KMS-11 (cell line): ENCODE results near the gene IL17RD.

Source experiments
- H2AFZ ChIP-seq: fragments of 200-600 bp; sonication (generic); 2 replicates; pipeline ENCODE4 v1.6.1; 2016; ENCODE audit warnings: antibody characterized with exemption, mixed run types, low read depth
- H3K27ac ChIP-seq: fragments of 200-600 bp; sonication (generic); 2 replicates; pipeline ENCODE4 v1.6.1; 2016; ENCODE audit warnings: mild to moderate bottlenecking, mixed run types
- H3K27me3 ChIP-seq: fragments of 200-600 bp; sonication (generic); 2 replicates; pipeline ENCODE4 v1.6.1; 2017; ENCODE audit warnings: mild to moderate bottlenecking, low read depth, mixed run types, moderate library complexity; ENCODE audit not compliant: insufficient read depth
- H3K36me3 ChIP-seq: fragments of 200-600 bp; sonication (generic); 2 replicates; pipeline ENCODE4 v1.6.1; 2017; ENCODE audit warnings: mild to moderate bottlenecking, mixed run types; ENCODE audit not compliant: insufficient read depth
- H3K4me1 ChIP-seq: fragments of 200-600 bp; sonication (generic); 2 replicates; pipeline ENCODE4 v1.6.1; 2016; ENCODE audit warnings: mild to moderate bottlenecking, low read depth, mixed run types; ENCODE audit not compliant: poor library complexity, severe bottlenecking
- H3K4me2 ChIP-seq: fragments of 200-600 bp; sonication (generic); 2 replicates; pipeline ENCODE4 v1.7.0; 2016; ENCODE audit warnings: mild to moderate bottlenecking, mixed run types
- H3K4me3 ChIP-seq: fragments of 200-600 bp; sonication (generic); IDR thresholded peaks from 2 replicates; pipeline ENCODE4 v1.6.1; 2017; ENCODE audit warnings: low read depth, low read length, mixed read lengths; ENCODE audit not compliant: insufficient read depth
- H3K79me2 ChIP-seq: fragments of 200-600 bp; sonication (generic); 2 replicates; pipeline ENCODE4 v1.6.1; 2016; ENCODE audit warnings: low read depth, mixed run types; ENCODE audit not compliant: insufficient read depth
- H3K9ac ChIP-seq: fragments of 200-600 bp; sonication (generic); 2 replicates; pipeline ENCODE4 v1.6.1; 2016; ENCODE audit warnings: mild to moderate bottlenecking, mixed run types
- H4K20me1 ChIP-seq: fragments of 200-600 bp; sonication (generic); 2 replicates; pipeline ENCODE4 v1.6.1; 2016; ENCODE audit warnings: mild to moderate bottlenecking, mixed run types; ENCODE audit not compliant: insufficient read depth
- TF ChIP-seq, protein P1 (sequence below): fragments of 200-600 bp; sonication (generic); conservative IDR thresholded peaks from 2 replicates; pipeline ENCODE4 v1.6.1; 2017; ENCODE audit warnings: low read depth, mild to moderate bottlenecking, antibody characterized with exemption, low read length, moderate library complexity, mixed read lengths

IL17RD gene

DNA sequence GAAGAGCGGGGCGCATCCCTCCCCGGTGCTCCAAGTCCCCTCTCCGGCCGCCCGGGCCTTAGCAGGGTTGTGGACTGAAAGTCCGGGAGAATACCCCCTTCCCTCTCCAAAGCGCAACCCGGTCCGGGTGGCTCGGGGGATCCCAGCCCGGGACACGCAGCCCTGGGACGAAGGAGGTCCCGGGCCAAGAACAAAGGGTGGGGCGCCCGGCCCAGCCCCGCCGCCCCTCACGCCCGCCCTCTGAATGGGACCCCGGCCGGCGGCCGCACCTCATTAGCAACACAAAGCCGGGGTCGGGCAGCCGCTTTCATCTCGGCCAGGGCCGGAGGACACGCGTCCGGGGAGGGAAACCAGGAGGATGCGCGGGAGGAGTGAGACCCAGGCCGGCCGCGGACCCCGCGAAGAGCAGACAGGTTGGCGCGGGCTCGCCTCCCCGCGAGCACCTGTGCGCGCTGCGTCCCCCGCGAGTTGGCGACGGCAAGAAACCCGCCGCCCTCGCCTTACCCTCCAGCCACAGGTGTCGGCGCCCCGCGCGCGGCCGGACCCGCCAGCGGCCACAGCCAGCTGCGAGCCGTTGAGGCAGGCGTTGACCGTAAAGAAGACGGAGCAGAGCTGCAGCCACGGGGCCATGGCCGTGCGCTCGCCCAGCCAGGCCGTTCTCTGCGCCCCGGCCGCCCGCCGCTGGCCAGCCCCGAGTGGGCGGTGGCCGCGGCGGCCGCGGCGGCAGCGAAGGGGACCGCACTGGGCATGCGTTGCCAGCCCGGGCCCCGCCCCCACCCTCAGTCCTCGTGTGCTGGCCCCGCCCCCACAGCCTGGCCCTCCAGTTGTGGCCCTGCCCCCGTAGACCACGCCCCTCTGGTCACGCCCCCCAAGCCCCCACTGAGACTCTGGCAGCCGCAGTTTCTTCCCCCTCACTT is at the start of gene IL17RD:
Gene IL17RD (minus strand): TSS at position 697 of the 917 bp plus-strand sequence. CDS start 67 bp downstream, at position 630.
- no peaks in the 10 kb centered on the region for H4K20me1 ChIP-seq
- no peaks in the 10 kb centered on the region for H3K36me3 ChIP-seq
- TF ChIP-seq, protein P1, sequence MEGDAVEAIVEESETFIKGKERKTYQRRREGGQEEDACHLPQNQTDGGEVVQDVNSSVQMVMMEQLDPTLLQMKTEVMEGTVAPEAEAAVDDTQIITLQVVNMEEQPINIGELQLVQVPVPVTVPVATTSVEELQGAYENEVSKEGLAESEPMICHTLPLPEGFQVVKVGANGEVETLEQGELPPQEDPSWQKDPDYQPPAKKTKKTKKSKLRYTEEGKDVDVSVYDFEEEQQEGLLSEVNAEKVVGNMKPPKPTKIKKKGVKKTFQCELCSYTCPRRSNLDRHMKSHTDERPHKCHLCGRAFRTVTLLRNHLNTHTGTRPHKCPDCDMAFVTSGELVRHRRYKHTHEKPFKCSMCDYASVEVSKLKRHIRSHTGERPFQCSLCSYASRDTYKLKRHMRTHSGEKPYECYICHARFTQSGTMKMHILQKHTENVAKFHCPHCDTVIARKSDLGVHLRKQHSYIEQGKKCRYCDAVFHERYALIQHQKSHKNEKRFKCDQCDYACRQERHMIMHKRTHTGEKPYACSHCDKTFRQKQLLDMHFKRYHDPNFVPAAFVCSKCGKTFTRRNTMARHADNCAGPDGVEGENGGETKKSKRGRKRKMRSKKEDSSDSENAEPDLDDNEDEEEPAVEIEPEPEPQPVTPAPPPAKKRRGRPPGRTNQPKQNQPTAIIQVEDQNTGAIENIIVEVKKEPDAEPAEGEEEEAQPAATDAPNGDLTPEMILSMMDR: no peak
- H2AFZ ChIP-seq: peak within 1 kb of the TSS; percentile 66
- peak within 1 kb of the TSS; percentile 60; the same call in 1 of the 2 replicates for H3K4me2 ChIP-seq
- H3K79me2 ChIP-seq: no peaks in the 10 kb centered on the region
- H3K27me3 ChIP-seq: no peaks in the 10 kb centered on the region
- no peak within 1 kb of the TSS for H3K9ac ChIP-seq
- no peak within 1 kb of the TSS for H3K27ac ChIP-seq
- no peak within 1 kb of the TSS for H3K4me3 ChIP-seq
- H3K4me1 ChIP-seq: no peaks in the 10 kb centered on the region

DNA sequence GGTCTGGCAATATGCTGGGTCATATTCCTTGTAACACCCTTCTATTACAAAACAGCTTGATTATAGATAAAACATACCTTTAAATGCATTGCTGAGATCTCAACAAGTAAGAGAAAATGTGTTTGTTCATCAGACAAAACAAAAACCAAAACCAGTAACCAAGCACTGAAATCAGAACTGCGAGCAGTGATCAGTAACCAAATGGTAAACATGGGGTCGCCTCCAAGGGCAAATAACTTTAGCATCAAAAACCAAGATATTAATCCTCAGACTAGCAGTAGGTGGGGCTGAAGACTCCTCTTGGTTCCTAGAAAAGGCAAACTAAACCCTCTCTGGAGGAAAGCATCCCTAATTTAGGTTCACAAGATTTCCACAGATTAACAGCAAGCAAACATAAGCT is 41.3 kb upstream of the IL17RD start:
- H3K4me2 ChIP-seq: no peak overlapping the region
- no peaks in the 10 kb centered on the region for H4K20me1 ChIP-seq
- H3K36me3 ChIP-seq: no peaks in the 10 kb centered on the region
- H3K27ac ChIP-seq: no peak overlapping the region
- no peaks in the 10 kb centered on the region for H3K4me1 ChIP-seq
- H3K4me3 ChIP-seq: no peak overlapping the region
- TF ChIP-seq, protein P1: no peak
- no peak overlapping the region for H3K9ac ChIP-seq
- no peaks in the 10 kb centered on the region for H3K27me3 ChIP-seq
- no peaks in the 10 kb centered on the region for H3K79me2 ChIP-seq
- no peak overlapping the region for H2AFZ ChIP-seq

DNA sequence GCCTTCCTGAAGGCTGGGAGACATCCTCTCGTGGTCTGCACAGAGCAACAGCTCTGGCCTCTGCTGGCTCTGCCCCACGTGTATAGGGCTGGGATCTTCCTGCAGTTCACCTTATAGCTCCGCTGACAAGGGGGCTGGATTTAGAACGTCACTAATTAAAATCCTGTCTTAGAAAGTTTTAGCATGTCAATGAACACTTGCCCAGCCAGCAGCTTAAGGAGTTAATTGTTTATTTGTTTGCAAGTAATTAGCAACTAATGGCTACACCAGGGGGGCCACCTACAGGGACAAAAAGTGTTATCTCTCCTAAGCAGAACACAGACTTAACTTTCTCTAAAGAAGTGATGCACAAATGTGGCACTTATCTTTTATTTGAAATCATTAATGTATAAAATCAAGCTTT is 34.7 kb upstream of the IL17RD start, which contains the start of gene HESX1:
Gene HESX1 (minus strand): TSS at position 84 of the 403 bp plus-strand sequence. CDS start 60 bp downstream, at position 24.
- TF ChIP-seq, protein P1: no peak
- Histone ChIP-seq H2AFZ (no peak within 1 kb of the TSS), H3K27ac (no peak within 1 kb of the TSS)

DNA sequence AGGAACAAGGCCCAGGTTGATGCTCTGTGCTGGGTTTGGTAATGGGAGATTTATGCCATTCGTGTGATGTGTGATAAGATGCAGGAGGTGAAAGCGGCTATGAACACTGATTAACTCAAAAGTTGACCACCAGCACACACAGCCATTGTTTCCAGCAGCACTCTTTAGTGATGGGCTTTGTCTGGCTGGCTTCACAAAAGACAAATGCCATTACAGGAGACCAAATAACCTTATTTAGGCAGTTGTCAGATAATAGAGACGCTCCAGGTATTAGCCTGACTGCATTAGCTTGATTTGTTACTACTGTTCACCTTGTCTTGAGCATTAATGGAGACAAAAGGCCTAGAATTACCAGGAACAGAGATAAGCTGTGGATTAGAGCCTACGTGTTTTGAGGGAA is 29.5 kb upstream of the IL17RD start:
- no peak overlapping the region for H3K9ac ChIP-seq
- H3K4me3 ChIP-seq: no peak overlapping the region
- no peak overlapping the region for H3K27ac ChIP-seq
- H3K36me3 ChIP-seq: no peaks in the 10 kb centered on the region
- H3K27me3 ChIP-seq: no peaks in the 10 kb centered on the region
- no peaks in the 10 kb centered on the region for H4K20me1 ChIP-seq
- no peak overlapping the region for H2AFZ ChIP-seq
- H3K4me1 ChIP-seq: no peaks in the 10 kb centered on the region
- no peaks in the 10 kb centered on the region for H3K79me2 ChIP-seq
- no peak overlapping the region for H3K4me2 ChIP-seq
- TF ChIP-seq, protein P1: no peak

More for the DNA sequence above, 34.7 kb upstream of the IL17RD start, which contains the start of gene HESX1:
- Histone ChIP-seq H4K20me1 (no peaks in the 10 kb centered on the region), H3K36me3 (no peaks in the 10 kb centered on the region), H3K4me2 (no peak within 1 kb of the TSS), H3K4me3 (no peak within 1 kb of the TSS), H3K79me2 (no peaks in the 10 kb centered on the region), H3K9ac (no peak within 1 kb of the TSS), H3K4me1 (no peaks in the 10 kb centered on the region), H3K27me3 (no peaks in the 10 kb centered on the region)
